GM12891 (cell line): ENCODE measurements around the gene KTN1.

Experiments used
- DNase-seq: peaks from one replicate; pipeline ENCODE4 v3.0.0; 2011; ENCODE audit warnings: low spot score; ENCODE audit not compliant: insufficient read length
- FAIRE-seq: peaks from 2 replicates; lab custom pipeline; 2011; peaks lifted over from hg19 to GRCh38; lab: Jason Lieb, UNC
- PAX5 ChIP-seq: IDR thresholded peaks from 2 replicates; pipeline ENCODE4 v1.6.1; 2011; ENCODE audit warnings: low read length, moderate library complexity, mild to moderate bottlenecking; ENCODE audit not compliant: insufficient read depth, severe bottlenecking
- POLR2A ChIP-seq: IDR thresholded peaks from 2 replicates; pipeline ENCODE4 v1.6.1; 2011; ENCODE audit warnings: low read depth, low read length, control low read depth
- POLR2AphosphoS5 ChIP-seq: IDR thresholded peaks from 2 replicates; pipeline ENCODE4 v1.6.1; 2011; ENCODE audit warnings: low read depth, low read length, control low read depth
- POU2F2 ChIP-seq: IDR thresholded peaks from 2 replicates; pipeline ENCODE4 v1.6.1; 2011; ENCODE audit warnings: low read depth, mild to moderate bottlenecking, control low read depth, low read length, moderate library complexity
- SPI1 ChIP-seq: IDR thresholded peaks from 2 replicates; pipeline ENCODE4 v1.6.1; 2011; ENCODE audit warnings: low read depth, low read length, control low read depth
- TAF1 ChIP-seq: IDR thresholded peaks from 2 replicates; pipeline ENCODE4 v1.6.1; 2011; ENCODE audit warnings: low read depth, low read length, control low read depth

Gene KTN1

DNA sequence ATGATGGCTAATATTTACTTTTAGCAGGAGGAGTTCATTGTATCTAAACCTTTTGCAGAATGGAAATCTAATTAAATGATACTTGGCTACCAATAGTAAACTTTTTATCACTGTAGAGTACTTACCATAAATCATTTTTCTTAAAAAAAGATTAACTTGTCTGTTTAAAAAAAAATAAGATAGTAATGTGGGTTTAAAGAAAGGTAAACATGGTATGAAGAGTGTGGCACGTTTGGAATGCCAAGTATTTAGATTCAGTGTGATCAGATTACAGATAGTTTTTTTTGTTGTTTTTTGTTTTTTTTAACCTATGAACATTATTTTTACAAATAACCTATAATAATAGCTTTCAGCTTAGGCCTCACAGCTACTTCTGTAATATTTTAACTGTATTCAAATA, 25.8 kb downstream of the KTN1 start:
- DNase-seq (no peak), FAIRE-seq (no peak)
- TF ChIP-seq SPI1 (no peak), POLR2A (no peak), POU2F2 (no peak), POLR2AphosphoS5 (no peak), TAF1 (no peak), PAX5 (no peak)

DNA sequence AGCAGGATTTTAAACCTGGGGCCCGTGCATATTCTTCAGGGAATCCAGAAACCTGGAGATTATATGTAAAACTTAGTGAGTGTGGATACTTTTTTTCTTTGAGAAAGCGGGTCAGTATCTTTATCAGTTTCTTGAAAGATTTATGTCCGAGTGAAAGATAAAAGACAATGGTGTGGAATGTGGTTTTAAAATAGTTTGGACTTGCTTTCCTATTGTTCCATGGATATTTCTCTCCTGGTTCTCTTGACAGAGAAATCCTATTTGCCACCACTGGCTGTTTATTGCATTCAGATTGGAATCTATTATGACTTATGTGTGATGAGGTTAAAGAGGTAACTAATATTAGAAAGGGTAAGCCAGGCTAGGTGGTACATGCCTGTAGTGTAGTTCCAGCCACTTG, 27.4 kb downstream of the KTN1 start:
- DNase-seq (no peak), FAIRE-seq (no peak)
- TF ChIP-seq POU2F2 = no peak
- no peak for TF ChIP-seq PAX5
- no peak for TF ChIP-seq SPI1
- no peak for TF ChIP-seq TAF1
- TF ChIP-seq POLR2A = no peak
- TF ChIP-seq POLR2AphosphoS5 = no peak

DNA sequence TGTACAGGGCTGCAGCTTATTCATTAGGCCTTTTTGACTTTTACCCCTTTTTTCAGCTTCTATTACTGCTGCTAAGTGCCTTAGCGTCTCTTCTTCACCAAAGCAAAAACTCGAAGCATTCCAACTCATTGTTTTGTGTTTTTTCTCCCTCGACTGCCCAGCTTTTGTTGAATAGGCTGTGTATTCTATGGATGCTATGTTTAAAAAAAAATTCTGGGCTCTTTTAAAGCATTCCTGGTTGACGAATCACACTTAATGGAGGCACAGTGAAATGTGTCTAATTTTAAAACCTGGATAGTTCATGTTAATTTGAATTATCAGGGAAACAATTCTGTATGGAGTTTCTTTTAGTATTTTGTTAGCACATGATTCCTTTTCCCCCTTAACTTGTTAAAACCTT, 29.7 kb downstream of the KTN1 start:
- TF ChIP-seq POU2F2 (no peak), TAF1 (no peak), PAX5 (no peak), POLR2AphosphoS5 (no peak), POLR2A (no peak)
- DNase-seq (no peak), FAIRE-seq (no peak)

DNA sequence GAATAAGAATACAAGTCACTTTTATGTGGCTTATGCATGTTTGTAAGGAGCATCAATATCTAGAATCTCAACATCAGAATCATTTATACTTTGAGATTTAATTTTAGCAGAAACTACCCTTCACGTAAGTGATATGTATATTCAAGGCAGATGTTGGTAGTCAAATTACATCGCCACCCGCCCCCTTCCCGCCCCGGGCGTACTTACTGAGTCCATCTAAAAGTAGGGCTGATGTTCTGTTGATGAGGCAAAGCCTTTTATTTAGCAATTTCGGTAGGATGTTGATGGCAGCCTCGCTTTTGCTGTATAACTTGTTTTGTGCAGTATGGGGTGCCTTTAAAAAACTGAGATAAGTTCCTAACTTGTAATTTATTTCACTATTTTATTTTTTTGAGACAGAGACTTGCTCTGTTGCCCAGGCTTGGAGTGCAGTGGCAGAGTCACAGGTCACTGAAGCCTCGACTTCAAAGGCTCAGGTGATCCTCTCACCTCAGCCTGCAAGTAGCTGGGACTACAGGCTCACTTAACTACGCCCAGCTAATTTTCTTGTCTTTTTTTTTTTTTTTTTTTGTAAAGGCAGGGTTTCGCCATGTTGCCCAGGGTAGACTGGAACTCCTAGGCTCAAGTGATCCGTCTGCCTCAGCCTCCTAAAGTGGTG, 30.8 kb downstream of the KTN1 start:
- DNase-seq (no peak), FAIRE-seq (no peak)
- no peak for TF ChIP-seq POU2F2

DNA sequence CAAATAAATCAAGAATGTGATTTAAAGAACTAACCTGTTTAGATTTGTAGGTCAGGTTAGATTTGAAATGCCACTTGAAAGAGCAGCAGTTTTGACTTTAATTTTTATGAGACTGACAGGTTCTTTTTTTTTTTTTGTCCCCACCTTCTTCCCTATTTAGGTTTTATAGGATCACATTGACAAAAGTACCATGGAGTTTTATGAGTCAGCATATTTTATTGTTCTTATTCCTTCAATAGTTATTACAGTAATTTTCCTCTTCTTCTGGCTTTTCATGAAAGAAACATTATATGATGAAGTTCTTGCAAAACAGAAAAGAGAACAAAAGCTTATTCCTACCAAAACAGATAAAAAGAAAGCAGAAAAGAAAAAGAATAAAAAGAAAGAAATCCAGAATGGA, 31.9 kb downstream of the KTN1 start:
- FAIRE-seq (no peak), DNase-seq (no peak)
- no peak for TF ChIP-seq TAF1
- no peak for TF ChIP-seq POU2F2
- TF ChIP-seq PAX5 = no peak
- TF ChIP-seq POLR2AphosphoS5 = no peak
- TF ChIP-seq SPI1 = no peak
- TF ChIP-seq POLR2A = no peak

DNA sequence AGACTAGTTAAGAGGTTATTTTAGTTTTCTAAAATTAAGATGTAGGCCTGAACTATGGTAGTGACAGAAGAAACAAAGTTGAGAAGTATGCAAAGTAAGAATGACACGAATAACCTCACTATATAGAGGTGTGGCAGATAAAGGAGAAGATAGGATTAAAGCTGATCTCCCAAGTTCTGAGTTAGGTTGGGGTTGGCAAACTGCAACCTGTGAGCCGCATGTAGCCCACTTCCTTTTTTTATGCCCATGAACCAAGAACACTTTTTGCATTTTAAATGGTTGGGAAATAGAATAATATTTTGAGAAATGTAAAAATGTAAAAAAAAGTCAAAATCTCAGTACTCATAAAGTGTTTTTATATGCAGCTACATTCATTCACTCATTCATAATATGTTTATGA, 34.3 kb downstream of the KTN1 start:
- FAIRE-seq (no peak), DNase-seq (no peak)
- no peak for TF ChIP-seq POLR2A
- peak; percentile 72 for TF ChIP-seq SPI1

DNA sequence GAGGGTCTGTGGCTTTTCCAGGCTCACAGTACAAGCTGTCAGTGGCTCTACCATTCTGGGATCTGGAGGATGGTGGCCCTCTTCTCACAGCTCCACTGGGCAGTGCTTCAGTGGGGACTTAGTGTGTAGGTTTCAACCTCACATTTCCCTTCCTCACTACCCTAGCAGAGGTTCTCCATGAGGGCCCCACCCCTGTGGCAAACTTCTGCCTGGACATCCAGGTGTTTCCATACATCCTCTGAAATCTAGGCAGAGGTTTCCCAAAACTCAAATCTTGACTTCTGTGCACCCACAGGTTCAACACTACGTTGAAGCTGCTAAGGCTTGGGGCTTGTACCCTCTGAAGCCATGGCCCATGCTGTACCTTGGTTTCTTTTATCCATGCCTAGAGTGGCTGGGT, 40.3 kb downstream of the KTN1 start:
- TF ChIP-seq TAF1 (no peak), PAX5 (no peak), SPI1 (no peak)
- no peak for DNase-seq
- FAIRE-seq = no peak

DNA sequence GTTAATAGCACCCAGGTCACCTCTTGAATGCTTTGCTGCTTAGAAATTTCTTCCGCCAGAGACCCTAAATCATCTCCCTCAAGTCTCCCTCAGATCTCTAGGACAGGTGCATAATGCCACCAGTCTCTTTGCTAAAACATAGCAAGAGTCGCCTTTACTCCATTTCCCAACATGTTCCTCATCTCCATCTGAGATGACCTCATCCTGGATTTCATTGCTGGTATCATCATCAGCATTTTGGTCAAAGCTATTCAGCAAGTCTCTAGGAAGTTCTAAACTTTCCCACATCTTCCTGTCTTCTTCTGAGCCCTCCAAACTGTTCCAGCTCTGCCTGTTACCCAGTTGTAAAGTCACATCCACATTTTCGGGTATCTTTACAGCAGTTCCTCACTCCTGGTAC, 41.0 kb downstream of the KTN1 start:
- DNase-seq (no peak), FAIRE-seq (no peak)
- TF ChIP-seq SPI1 = no peak
- TF ChIP-seq PAX5 = no peak
- no peak for TF ChIP-seq TAF1
- TF ChIP-seq POLR2A = no peak
- TF ChIP-seq POU2F2 = no peak
- no peak for TF ChIP-seq POLR2AphosphoS5

DNA sequence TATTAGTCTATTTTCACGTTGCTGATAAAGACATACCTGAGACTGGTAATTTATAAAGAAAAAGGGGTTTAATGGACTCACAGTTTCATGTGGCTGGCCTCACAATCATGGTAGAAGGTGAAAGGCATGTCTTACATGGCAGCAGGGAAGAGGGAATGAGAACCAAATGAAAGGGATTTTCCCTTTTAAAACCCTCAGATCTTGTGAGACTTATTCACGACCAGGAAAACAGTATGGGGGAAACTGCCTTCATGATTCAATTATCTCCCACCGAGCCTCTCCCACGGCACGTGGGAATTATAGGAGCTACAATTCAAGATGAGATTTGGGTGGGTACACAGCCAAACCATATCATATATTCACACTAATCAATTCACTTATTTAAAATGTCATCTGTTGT, 41.4 kb downstream of the KTN1 start:
- no peak for FAIRE-seq
- no peak for DNase-seq
- TF ChIP-seq POLR2AphosphoS5 = no peak
- no peak for TF ChIP-seq POU2F2
- TF ChIP-seq TAF1 = no peak
- TF ChIP-seq PAX5 = no peak
- TF ChIP-seq POLR2A = no peak
- TF ChIP-seq SPI1 = no peak

DNA sequence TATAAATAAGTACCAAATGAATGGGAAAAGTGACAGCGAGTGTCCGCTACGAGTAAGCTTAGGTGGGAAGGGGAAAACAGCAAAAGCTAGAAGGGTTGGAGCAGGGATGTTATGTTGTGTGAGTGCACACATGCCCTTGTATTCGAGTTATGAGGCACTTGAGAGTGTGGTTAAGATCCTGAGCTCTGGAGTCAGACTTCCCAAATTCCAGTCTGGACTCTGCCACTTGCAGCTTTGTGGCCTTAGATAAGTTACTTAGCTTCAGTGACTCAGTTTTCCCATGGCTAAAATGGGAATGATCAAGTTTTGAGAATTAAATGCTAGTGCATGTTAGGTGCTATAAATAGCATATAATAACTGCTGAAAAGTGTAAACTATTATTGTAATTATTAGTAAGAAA, 44.9 kb downstream of the KTN1 start:
- DNase-seq = no peak
- FAIRE-seq = no peak
- TF ChIP-seq SPI1 = no peak
- TF ChIP-seq POU2F2 = no peak
- no peak for TF ChIP-seq POLR2AphosphoS5
- no peak for TF ChIP-seq POLR2A

DNA sequence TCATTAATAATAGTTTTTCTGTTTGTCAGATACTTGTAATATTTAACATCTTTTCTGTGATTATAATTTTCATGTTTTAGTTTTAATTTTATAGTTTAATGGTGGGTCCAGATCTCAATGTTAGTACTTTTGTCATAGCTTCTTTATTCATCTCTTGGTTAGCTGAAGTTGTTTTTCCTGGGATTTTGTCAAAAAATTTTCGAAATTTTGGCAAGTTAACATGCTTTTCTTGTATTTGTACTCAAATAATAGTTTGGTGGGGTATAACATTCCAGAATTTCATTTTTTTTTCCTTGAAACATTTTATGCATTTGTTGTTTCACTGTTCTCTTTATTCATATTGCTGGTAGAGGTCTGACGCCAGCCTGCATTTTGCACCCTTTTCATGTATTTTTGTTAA, 45.5 kb downstream of the KTN1 start:
- no peak for TF ChIP-seq TAF1
- TF ChIP-seq POLR2A = no peak
- no peak for TF ChIP-seq POLR2AphosphoS5
- TF ChIP-seq PAX5 = no peak
- no peak for TF ChIP-seq SPI1
- no peak for TF ChIP-seq POU2F2
- DNase-seq = no peak

More for the DNA sequence above, 45.5 kb downstream of the KTN1 start:
- FAIRE-seq = no peak
